SU-DHL-6 (cell line): ENCODE data around the gene TRH.
"Not testable (repeated sequence)": the region's sequence is repeated elsewhere in the genome, so short reads cannot be mapped to it uniquely, and the experiment has no call there.

ENCODE experiments used
- H2AFZ ChIP-seq: fragments of 200-600 bp; sonication (generic); 2 replicates; pipeline ENCODE4 v1.6.1; 2014; ENCODE audit warnings: low read depth, mild to moderate bottlenecking, moderate library complexity, mixed read lengths, antibody characterized with exemption, low read length; ENCODE audit not compliant: severe bottlenecking
- H3F3A ChIP-seq: fragments of 200-600 bp; shearing (Covaris generic); 2 replicates; pipeline ENCODE4 v1.6.0; 2016; ENCODE audit warnings: antibody characterized with exemption, mild to moderate bottlenecking; ENCODE audit not compliant: insufficient read depth
- H3K27ac ChIP-seq: fragments of 200-600 bp; sonication (generic); 2 replicates; pipeline ENCODE4 v1.5.1; 2016; ENCODE audit warnings: low read depth, mild to moderate bottlenecking, low read length, moderate library complexity, mixed read lengths
- H3K27me3 ChIP-seq: fragments of 200-600 bp; sonication (generic), shearing (Covaris generic); 2 replicates; pipeline ENCODE4 v1.6.0; 2014; ENCODE audit warnings: mild to moderate bottlenecking, low read length
- H3K36me3 ChIP-seq: fragments of 200-600 bp; sonication (generic); 2 replicates; pipeline ENCODE4 v1.6.1; 2014; ENCODE audit warnings: mild to moderate bottlenecking, low read length, mixed read lengths
- H3K4me2 ChIP-seq: fragments of 300-600, 200-600 bp; shearing (Covaris generic), sonication (generic); 2 replicates; pipeline ENCODE4 v1.6.0; 2014; ENCODE audit warnings: low read length, low read depth, mild to moderate bottlenecking; ENCODE audit not compliant: poor library complexity, severe bottlenecking
- H3K4me3 ChIP-seq: fragments of 200-600 bp; sonication (generic); 2 replicates; pipeline ENCODE4 v1.5.1; 2014; ENCODE audit warnings: antibody characterized with exemption, low read length, mild to moderate bottlenecking, mixed read lengths; ENCODE audit not compliant: insufficient read depth, poor library complexity, severe bottlenecking
- H3K79me2 ChIP-seq: fragments of 200-600 bp; sonication (generic); 2 replicates; pipeline ENCODE4 v1.6.1; 2014; ENCODE audit warnings: mild to moderate bottlenecking, low read length, moderate library complexity; ENCODE audit not compliant: insufficient read depth
- H3K9ac ChIP-seq: fragments of 200-600 bp; sonication (generic); 2 replicates; pipeline ENCODE4 v1.7.0; 2014; ENCODE audit warnings: mild to moderate bottlenecking, low read length
- H3K9me2 ChIP-seq: fragments of 200-600 bp; sonication (generic); replicated peaks from 2 replicates; pipeline ENCODE4 v1.6.1; 2014; ENCODE audit warnings: low read length; ENCODE audit not compliant: insufficient read depth
- H3K9me3 ChIP-seq: fragments of 200-600 bp; sonication (generic); 2 replicates; pipeline ENCODE4 v1.6.1; 2014; ENCODE audit warnings: low read length, mixed read lengths; ENCODE audit not compliant: insufficient read depth
- H4K20me1 ChIP-seq: fragments of 200-600 bp; sonication (generic); 2 replicates; pipeline ENCODE4 v1.6.1; 2014; ENCODE audit warnings: low read depth, mild to moderate bottlenecking, antibody characterized with exemption, low read length, moderate library complexity, mixed read lengths
- CTCF ChIP-seq: fragments of 200-600 bp; sonication (generic); IDR thresholded peaks from one replicate; pipeline ENCODE4 v1.5.1; 2017; ENCODE audit warnings: antibody characterized with exemption, mild to moderate bottlenecking, low read length, moderate library complexity; ENCODE audit not compliant: insufficient read depth, poor library complexity, severe bottlenecking
- EZH2phosphoT487 ChIP-seq: fragments of 200-600 bp; sonication (generic), shearing (Covaris generic); conservative IDR thresholded peaks from 2 replicates; pipeline ENCODE4 v1.6.1; 2018; ENCODE audit warnings: mild to moderate bottlenecking, antibody characterized with exemption, low read length, moderate library complexity, mixed read lengths

The TRH gene

GRCh38 chr3:130010556-130010955 lies 36.0 kb downstream of the TRH start:
- no peaks in the 10 kb centered on the region for H3K79me2 ChIP-seq
- no peak overlapping the region for H2AFZ ChIP-seq
- H3K27ac ChIP-seq = no peak overlapping the region
- no peaks in the 10 kb centered on the region for H3K27me3 ChIP-seq
- no peaks in the 10 kb centered on the region for H3K9me3 ChIP-seq
- H3K4me3 ChIP-seq = no peak overlapping the region
- H3K9me2 ChIP-seq = no peaks in the 10 kb centered on the region
- TF ChIP-seq CTCF = no peak
- no peak for TF ChIP-seq EZH2phosphoT487
- no peaks in the 10 kb centered on the region for H3F3A ChIP-seq
- no peaks in the 10 kb centered on the region for H3K36me3 ChIP-seq
- H4K20me1 ChIP-seq = no peaks in the 10 kb centered on the region
- no peak overlapping the region for H3K4me2 ChIP-seq
- no peak overlapping the region for H3K9ac ChIP-seq

GRCh38 chr3:130012108-130012507 lies 37.6 kb downstream of the TRH start:
- not testable (repeated sequence) for H4K20me1 ChIP-seq, H3F3A ChIP-seq, H3K4me2 ChIP-seq, H3K36me3 ChIP-seq, H3K9me2 ChIP-seq, H3K4me3 ChIP-seq, H3K9me3 ChIP-seq, H3K9ac ChIP-seq, H3K27ac ChIP-seq, H2AFZ ChIP-seq, H3K79me2 ChIP-seq, H3K27me3 ChIP-seq

- H3K9ac ChIP-seq, H3K79me2 ChIP-seq, H2AFZ ChIP-seq, H4K20me1 ChIP-seq, H3K9me3 ChIP-seq, H3K27me3 ChIP-seq, H3K27ac ChIP-seq, H3K4me2 ChIP-seq, H3K9me2 ChIP-seq, H3F3A ChIP-seq, H3K4me3 ChIP-seq, H3K36me3 ChIP-seq: not testable (repeated sequence)
These were observed 38.7 kb downstream of the TRH start for GRCh38 chr3:130013246-130013645.

- no peak overlapping the region for H3K9ac ChIP-seq
- no peaks in the 10 kb centered on the region for H3K9me3 ChIP-seq
- TF ChIP-seq CTCF (no peak), EZH2phosphoT487 (no peak)
- H2AFZ ChIP-seq = no peak overlapping the region
- no peak overlapping the region for H3K4me2 ChIP-seq
- no peaks in the 10 kb centered on the region for H3K9me2 ChIP-seq
- H3K36me3 ChIP-seq = no peaks in the 10 kb centered on the region
- no peaks in the 10 kb centered on the region for H4K20me1 ChIP-seq
- H3K27ac ChIP-seq = no peak overlapping the region
- no peaks in the 10 kb centered on the region for H3K79me2 ChIP-seq
- no peaks in the 10 kb centered on the region for H3F3A ChIP-seq
- no peaks in the 10 kb centered on the region for H3K27me3 ChIP-seq
- H3K4me3 ChIP-seq = no peak overlapping the region
These were observed 40.0 kb downstream of the TRH start for GRCh38 chr3:130014526-130014925.

- H3K36me3 ChIP-seq, H3K4me3 ChIP-seq, H3K27ac ChIP-seq, H3K9me2 ChIP-seq, H3F3A ChIP-seq, H4K20me1 ChIP-seq, H2AFZ ChIP-seq, H3K9me3 ChIP-seq, H3K27me3 ChIP-seq, H3K9ac ChIP-seq, H3K79me2 ChIP-seq, H3K4me2 ChIP-seq: not testable (repeated sequence)
These were observed 43.1 kb downstream of the TRH start for GRCh38 chr3:130017661-130018060.
